ENCODE measurements around the gene TPCN2.
"Not testable (repeated sequence)": the region's sequence is repeated elsewhere in the genome, so short reads cannot be mapped to it uniquely, and the experiment has no call there.

Gene TPCN2

DNA sequence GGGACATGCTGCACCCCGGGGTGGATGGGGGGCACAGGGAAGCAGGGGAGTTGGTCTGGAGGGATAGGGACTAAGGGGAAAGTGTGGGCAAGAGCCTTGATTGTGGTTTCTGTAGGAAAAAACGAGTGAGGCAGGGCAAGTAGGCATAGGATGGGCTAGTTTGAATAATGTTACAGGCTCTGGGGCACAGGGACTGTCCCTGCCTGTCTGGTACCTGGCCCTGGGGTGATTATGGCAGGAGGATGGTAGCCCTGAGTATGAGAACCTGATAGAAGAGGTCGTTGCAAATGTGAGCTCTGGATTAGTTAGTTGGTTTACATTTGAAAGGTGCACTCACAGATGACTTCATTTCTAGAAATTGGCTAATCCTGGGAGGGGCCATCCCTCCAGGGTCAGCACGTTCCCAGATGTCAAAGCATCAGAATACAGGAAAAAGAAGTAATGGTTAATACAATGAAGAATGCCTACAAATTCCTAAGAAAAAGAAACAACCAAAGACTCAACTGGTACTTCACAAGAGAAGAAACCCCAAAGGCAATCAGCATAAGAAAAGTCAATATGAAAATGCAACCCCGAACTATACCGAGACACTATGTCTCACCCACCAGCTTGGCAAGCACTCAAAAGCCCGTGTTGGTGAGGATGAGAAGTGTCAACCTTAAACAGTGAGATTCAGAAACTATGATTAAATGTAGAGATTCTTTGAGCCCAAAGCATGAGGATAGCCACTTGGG is 95.8 kb downstream of the TPCN2 start:
- no peak for DNase-seq
- in situ Hi-C loops (cut with HindIII; ENCODE audit: low pct_ligation_motif_present, low pct_unique_long_range_greater_than_20kb, low sequenced_read_pairs), result no loop called here

DNA sequence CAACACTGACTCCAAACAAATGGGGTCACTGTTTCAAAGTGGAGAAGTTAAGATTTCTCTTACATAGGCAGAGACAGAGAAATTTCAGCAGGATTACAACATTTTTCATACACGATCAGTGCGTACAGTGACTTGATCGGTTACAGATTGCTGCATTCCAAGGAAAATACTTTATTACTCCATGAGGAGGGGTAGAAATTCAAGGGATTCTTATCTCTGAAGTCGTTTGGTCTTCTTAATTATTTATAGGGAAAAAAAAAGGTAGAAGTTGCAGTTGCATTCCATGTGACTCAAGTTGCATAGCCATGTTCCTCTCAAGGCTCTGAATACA is 96.3 kb downstream of the TPCN2 start:
- in situ Hi-C loops (cut with HindIII; ENCODE audit: low pct_ligation_motif_present, low pct_unique_long_range_greater_than_20kb, low sequenced_read_pairs), result no loop called here
- no peak for DNase-seq

DNA sequence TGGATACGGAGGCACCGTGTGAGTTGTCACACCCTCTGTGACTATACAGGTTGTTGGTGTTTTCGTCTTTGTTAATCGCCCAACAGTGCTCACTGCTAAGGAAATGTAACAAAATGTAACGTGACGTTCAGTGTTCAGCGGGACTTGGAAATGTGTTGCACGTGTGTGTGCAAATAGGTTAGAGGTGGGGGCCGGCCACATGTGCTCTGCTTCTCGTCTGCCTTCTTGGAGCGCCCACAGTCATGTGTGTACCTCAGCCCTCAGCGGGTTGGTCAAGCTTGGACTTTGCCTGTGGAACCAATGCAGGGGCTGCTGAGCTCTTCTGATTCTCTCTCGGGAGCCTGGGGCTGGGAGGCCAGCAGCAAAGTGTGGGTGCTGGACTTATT is 99.6 kb downstream of the TPCN2 start:
- in situ Hi-C loops (cut with HindIII; ENCODE audit: low pct_ligation_motif_present, low pct_unique_long_range_greater_than_20kb, low sequenced_read_pairs), result no loop called here
- DNase-seq, result no peak

DNA sequence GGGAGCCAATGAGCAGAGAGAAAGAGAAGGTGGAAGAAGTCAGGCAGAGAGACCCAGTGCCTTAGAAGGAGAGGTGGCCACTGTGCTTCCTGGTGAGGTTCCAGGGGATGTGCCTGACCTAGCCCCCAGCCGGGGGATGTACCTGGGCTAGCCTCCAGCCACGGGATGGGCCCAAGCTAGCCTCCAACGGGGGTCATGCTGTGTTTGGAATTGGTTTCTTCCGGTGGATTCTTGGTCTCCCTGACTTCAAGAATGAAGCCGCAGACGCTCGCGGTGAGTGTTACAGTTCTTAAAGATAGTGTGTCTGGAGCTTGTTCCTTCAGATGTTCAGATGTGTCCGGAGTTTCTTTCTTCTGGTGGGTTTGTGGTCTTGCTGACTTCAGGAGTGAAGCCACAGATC is 100.1 kb downstream of the TPCN2 start:
- no peak for DNase-seq
- in situ Hi-C loops (cut with HindIII; ENCODE audit: low pct_ligation_motif_present, low pct_unique_long_range_greater_than_20kb, low sequenced_read_pairs), result no loop called here

DNA sequence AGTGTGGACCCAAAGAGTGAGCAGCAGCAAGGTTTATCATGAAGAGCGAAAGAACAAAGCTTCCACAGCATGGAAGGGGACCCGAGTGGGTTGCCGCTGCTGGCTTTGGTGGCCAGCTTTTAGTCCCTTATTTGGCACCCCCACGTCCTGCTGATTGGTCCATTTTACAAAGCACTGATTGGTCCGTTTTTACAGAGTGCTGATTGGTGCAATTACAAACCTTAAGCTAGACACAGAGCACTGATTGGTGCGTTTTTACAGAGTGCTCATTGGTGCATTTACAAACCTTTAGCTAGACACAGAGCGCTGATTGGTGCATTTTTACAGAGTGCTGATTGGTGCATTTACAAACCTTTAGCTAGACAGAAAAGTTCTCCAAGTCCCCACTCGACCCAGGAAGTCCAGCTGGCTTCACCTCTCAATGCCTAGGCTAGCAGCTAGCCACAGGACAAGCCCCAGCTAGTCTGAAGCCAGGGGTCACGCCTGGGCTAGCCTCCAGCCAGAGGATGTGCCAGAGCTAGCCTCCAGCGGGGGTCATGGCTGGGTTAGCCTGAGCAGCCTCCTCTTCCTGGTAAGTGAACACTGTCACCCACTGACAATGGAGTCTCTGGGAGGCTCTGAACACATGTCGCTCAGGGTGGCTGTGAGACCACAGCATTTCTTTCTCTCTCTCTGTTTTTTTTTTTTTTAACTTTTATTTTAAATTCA is 100.8 kb downstream of the TPCN2 start:
- in situ Hi-C loops (cut with HindIII; ENCODE audit: low pct_ligation_motif_present, low pct_unique_long_range_greater_than_20kb, low sequenced_read_pairs); DNase-seq: not testable (repeated sequence)

DNA sequence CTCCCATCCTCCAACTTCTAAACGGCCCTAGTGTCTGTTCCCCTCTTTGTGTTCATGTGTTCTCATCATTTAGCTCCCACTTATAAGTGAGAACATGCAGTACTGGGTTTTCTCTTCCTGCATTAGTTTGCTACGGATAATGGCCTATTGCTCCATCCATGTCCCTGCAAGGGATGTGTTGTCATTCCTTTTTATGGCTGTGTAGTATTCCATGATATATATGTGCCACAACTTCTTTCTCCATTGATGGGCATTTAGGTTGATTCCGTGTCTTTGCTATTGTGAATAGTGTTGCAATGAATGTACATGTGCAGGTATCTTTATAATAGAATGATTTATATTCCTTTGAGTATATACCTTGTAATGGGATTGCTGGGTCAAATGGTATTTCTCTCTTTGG is 101.4 kb downstream of the TPCN2 start:
- in situ Hi-C loops (cut with HindIII; ENCODE audit: low pct_ligation_motif_present, low pct_unique_long_range_greater_than_20kb, low sequenced_read_pairs), result no loop called here

DNA sequence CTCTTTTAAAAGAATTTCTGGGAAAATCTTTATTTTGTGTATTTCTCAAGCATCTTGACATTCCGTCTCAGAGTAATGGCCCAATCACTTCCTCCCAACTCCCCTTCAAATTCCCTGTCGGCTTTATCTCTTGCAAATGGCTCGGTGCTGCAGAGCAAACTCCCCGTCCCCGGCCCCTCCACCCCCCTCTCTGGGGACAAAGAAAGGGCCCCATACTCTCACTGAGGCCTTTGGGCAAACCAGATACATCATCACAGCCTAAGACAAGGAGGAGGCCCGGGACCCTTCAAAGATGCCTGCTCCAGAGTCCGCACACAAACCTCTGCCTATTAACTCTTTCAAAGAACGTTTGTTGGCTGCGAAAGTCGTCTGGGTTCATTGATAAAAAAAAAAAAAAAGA is 103.1 kb downstream of the TPCN2 start:
- in situ Hi-C loops (cut with HindIII; ENCODE audit: low pct_ligation_motif_present, low pct_unique_long_range_greater_than_20kb, low sequenced_read_pairs), result no loop called here

More for the DNA sequence above, 101.4 kb downstream of the TPCN2 start:
- DNase-seq, result no peak

DNA sequence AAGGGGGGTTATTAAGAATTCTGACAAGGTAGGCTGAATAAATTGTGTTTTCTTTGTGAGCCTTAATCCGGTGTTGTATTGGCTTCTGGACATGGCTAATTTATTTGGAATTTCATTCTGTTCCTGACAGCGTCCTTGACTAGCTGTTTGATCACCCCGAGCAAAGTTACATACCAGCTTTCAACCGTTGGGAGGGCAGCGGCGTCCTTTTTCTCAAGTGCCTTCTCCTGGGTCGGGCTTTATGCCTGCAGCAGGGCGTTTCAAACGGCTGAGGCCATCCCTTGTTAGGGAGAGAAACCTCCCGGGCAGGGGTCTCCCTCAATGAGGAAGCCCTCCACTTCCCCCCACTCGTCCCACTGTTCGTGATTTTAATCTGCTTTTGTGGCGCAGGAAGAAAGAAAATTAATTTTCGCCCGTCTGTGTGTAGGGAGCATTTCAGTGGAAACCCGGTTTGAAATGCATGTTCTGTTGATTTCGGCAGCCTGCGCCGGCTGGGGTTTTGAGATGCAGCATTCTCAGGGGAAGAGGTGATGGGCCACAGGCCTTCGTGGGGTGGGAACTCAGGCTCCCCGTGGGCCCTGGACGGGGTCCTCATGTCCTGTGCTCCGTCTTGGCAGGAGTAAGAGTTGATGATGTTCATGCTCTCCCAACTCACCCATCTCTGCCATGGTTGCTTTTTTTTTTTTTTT is 104.1 kb downstream of the TPCN2 start:
- in situ Hi-C loops (cut with HindIII; ENCODE audit: low pct_ligation_motif_present, low pct_unique_long_range_greater_than_20kb, low sequenced_read_pairs), result no loop called here
- no peak for DNase-seq

More for the DNA sequence above, 103.1 kb downstream of the TPCN2 start:
- no peak for DNase-seq

DNA sequence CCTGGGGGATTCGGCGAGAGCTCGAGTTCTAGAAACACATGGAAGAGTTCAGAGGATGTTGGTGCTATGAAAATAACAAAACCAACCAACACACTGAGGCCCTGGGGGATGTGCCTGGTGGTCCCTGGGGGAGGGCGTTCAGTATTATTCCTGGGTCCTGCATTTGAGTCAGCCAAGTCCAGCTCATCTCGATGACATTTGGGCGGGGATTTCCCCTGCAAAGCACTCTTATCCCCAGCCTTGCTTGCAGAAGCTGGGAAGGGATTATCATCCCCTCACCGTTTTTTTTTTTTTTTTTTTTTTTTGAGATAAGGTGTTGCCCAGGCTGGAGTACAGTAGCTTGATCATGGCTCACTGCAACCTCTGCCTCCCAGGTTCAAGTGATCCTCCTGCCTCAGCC is 104.9 kb downstream of the TPCN2 start:
- no peak for DNase-seq
- in situ Hi-C loops (cut with HindIII; ENCODE audit: low pct_ligation_motif_present, low pct_unique_long_range_greater_than_20kb, low sequenced_read_pairs), result no loop called here

DNA sequence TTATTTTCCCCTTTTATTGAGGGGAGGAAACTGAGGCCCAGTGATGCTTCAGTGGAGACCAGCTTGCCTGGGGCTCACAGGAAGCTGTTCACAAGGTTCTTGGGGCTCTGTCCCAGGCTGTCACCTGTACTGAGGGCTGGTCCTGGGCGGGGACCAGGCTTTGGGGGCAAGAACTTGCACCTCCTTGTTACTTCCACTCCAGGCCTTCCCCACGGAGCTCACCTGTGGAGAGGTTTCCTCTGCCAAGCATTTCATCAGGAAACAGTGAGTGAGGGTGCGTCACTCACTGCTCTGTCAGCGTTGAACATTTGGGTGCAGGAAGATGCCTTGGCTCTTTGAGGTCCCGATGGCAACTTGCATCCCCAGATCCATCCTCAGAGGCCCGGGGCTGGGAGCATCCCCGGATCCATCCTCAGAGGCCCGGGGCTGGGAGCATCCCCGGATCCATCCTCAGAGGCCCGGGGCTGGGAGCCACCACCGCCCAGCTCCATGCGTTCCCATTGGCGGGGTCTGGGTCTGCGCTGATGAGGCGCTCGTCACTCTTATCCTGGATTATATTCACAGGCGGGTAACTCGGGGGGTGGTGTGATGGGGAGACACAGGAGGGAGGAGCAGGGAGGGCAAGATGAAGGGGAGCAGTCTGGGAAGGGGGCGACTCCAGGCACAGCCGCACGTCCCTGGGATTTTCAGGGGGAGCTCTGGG is 105.6 kb downstream of the TPCN2 start:
- in situ Hi-C loops (cut with HindIII; ENCODE audit: low pct_ligation_motif_present, low pct_unique_long_range_greater_than_20kb, low sequenced_read_pairs), result no loop called here
- DNase-seq, result no peak

DNA sequence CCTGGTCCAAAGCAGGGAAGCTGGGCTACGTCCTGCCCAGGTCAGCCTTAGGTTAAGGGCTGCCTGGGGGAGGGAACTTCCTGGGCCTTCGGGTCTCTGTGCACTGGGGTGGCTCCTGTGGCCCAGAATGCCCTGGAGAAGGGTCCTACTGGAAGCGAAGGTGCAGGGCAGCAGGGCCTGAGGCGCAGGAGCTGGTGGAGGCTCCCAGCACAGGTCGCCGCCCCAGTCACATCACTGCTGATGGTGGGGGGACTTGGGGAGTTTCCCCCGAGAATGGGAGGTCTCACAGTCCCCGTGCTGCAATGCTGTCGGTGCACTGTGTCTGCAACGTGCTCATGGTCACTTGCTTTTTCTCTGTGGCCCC is 106.2 kb downstream of the TPCN2 start:
- in situ Hi-C loops (cut with HindIII; ENCODE audit: low pct_ligation_motif_present, low pct_unique_long_range_greater_than_20kb, low sequenced_read_pairs), result no loop called here
- DNase-seq, result no peak

DNA sequence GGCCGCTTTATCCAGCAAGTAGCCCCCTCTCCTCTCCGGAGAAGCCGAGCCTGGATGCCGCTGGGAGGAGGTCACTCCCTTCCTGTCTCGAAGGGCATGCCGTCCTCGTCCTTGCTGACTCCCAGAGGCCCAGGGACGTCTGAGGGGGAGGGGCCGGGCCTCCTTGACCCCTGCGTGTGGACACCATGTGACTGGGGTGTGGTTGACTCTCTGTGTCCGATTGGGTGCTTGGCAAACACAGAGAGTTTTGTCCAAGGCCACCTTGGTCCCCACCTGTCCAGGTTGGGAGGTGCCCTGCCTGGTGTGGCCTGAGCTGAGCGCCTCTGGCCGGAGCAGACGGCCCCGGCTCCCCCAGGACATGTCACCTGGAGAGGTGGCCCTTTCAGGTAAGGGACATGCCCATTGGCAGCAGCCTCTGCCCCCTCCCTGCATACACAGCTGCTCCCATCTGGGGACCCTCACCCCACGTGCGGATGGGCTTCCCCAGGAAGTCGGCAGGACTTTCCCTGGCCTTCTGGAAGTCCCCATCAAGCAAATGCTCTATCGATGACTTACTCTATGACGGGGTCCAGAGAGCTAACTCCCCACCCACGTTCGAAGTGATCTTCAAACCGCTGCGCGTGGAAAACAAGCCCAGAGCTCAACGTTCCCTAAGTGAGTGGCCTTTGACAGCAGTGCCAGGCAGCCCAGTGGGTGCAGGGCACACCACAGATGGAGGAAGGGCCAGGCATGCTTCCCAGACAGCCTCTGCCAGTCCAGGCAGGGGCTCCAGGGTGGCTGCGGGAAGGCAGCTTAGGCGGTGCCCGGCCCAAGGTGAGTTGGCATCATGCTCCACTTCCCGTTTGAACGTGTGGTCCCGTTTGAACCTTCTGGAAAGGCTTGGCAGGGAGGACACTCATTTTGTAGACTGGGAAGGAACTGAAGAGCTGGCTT is 106.8 kb downstream of the TPCN2 start, which contains the start of gene SMIM38:
Gene SMIM38, plus strand, starts transcription at position 634 of the 933 bp plus-strand sequence. CDS start 1,912 bp downstream, outside the sequence.
- no peak for DNase-seq
- in situ Hi-C loops (cut with HindIII; ENCODE audit: low pct_ligation_motif_present, low pct_unique_long_range_greater_than_20kb, low sequenced_read_pairs), result no loop called here

DNA sequence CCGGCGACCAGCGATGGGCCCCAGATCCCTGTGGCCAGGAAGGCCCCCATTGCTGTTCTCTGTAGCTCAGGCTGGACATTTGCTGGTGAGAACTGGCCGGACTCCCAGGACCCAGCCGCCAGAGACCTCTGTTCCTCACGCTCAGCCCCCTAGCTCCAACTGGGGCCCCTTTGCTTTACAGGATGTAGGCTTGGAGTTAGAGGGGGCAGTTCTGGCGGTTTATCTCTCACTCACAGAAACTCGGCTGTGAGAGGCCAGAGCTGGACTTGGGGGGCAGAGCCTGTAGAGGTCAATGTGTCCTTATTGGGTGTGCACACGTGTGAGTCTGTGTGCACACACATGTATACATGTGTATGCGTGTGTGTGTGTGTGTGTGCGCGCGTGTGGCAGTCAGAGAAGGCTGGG is 107.5 kb downstream of the TPCN2 start:
- DNase-seq, result no peak
- in situ Hi-C loops (cut with HindIII; ENCODE audit: low pct_ligation_motif_present, low pct_unique_long_range_greater_than_20kb, low sequenced_read_pairs), result no loop called here

DNA sequence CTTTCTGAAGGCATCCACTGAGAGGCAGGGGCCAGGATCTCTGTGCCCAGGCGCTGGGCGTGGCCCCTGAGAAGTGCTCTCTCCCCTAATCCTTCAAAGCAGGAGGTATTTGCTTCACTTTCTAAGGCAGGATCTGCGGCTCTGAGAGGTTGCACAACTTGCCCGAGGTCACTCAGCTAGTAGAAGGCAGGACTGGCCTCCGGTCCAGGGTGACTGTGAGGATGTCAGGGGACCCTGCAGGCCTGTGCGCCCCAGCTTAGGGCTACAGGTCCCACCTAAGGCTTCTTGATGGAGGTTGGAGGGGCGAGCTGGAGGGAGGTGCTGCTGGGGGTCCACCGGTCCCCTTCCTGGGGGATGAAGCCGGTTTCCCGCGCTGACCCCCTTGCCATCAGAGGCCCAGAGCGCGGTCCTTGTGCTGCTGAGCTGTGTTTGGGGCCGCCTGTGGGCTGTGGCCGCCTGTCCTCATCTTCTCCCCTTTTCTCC is 108.0 kb downstream of the TPCN2 start:
- no peak for DNase-seq
- in situ Hi-C loops (cut with HindIII; ENCODE audit: low pct_ligation_motif_present, low pct_unique_long_range_greater_than_20kb, low sequenced_read_pairs), result no loop called here

DNA sequence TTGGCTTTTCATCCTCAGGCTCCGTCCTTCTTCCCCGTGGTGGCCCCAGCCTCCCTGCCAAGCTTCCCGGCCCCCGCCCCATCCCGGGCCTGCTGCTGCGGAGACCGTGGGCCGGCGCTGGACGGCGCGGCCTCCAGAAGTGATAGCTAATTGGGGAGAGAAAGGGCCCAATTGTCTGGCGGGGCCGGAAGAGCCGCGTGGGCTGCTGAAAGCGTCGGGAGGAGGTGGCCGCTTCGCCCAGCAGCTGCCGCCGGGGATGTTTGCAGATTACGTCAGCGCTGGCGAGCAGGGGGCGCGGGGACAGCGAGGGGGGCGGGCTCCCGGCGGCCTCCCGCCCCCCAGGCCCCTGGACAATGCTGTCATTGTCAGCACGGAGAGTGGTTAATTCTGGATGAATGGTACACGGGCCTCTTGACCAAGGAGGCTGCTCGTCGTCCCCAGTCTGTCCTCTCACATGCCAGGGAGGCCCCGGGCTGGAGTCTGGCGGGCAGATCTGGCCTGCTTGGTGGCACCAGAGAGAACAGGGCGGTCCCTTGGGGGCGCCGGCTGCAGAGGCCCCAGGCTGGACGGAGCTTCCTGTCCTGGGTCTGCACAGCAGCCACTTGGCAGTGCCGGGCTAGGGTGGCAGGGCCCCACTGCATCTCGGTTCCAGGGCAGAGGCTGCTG is 108.6 kb downstream of the TPCN2 start:
- DNase-seq, result no peak
- in situ Hi-C loops (cut with HindIII; ENCODE audit: low pct_ligation_motif_present, low pct_unique_long_range_greater_than_20kb, low sequenced_read_pairs), result no loop called here

DNA sequence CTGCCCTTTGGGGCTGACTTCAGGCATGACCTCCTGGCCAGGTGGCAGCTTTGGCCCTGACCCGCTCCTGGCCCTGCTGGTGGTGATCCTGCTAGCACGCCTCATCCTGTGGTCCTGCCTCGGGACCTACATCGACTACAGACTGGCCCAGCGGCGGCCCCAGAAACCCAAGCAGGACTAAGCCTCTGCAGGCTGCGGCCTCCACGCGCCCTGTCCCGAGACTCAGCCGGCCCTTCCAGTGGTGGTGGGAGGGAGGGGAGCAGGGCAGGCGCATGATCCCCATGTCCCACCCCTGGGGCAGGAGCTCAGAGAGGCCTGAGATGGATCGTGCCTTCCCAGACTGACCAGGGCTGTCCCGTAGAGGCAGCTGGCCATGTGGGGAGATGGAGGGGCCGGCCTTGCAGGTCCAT is 109.1 kb downstream of the TPCN2 start:
- in situ Hi-C loops (cut with HindIII; ENCODE audit: low pct_ligation_motif_present, low pct_unique_long_range_greater_than_20kb, low sequenced_read_pairs), result no loop called here
- no peak for DNase-seq

DNA sequence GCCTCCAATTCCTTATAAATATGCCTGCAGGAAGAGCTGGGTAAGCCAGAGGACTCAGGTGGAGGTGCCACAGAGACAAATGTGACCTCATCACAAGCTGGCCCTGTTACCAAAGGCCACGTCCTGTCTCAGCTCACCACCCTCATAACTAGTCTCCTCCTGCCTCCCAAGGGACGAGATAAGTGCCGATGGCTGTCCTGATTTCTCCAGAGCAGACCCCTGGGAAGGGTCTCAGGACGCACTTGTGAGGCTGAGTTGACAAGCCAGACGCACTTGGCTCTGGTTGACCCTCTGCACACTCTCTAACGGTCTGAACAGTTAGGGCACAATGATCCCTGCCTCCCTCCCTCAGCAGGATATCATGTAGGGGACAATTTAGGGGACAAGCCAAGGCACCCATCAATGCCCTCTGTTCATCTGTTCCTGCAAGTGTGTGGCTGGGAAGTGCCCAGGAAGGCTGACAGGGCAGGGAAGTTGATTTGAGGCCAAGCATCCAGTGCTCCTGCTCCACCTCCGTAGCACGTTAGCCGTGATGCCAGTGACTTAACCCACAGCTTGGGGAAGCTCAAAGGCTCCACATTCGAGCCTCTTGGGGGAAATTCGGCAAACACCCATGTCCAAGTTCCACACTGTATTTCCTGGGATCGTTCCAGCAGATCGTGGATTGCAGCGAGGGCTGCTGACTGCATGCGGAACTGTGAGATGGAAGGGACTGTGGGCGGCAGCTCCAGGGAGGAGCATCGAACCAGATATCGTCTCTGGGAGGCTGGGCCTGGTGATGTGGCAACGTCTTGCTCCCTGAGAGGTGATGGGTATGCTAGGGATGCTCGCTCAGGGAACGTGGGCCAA is 109.8 kb downstream of the TPCN2 start:
- in situ Hi-C loops (cut with HindIII; ENCODE audit: low pct_ligation_motif_present, low pct_unique_long_range_greater_than_20kb, low sequenced_read_pairs), result no loop called here
- no peak for DNase-seq
